AG04449 (cell line): ENCODE data around the gene HOXA6.

ENCODE experiments used
- CTCF ChIA-PET: fragments of 350-600 bp; formaldehyde crosslinking; extraction: SDS; loops from one replicate; lab custom pipeline; 2021; ENCODE audit warnings: antibody characterized with exemption; lab: Yijun Ruan, JAX
- POLR2A ChIA-PET: fragments of 400-600, 350-600 bp; formaldehyde crosslinking; extraction: SDS; loops from one replicate; lab custom pipeline; 2020; ENCODE audit warnings: antibody characterized with exemption, inconsistent platforms; lab: Yijun Ruan, JAX
- DNase-seq: peaks from one replicate; pipeline ENCODE4 v3.0.0-alpha.2; 2010; ENCODE audit warnings: low read depth, low spot score
- H3K4me3 ChIP-seq: 2 replicates; pipeline ENCODE4 v1.5.1; 2011; ENCODE audit warnings: low read depth, mild to moderate bottlenecking, control low read depth, low read length
- TF ChIP-seq, protein P1 (sequence below): IDR thresholded peaks from one replicate; pipeline ENCODE4 v1.5.1; 2011; ENCODE audit warnings: mild to moderate bottlenecking, moderate library complexity, low read length, control low read depth, inconsistent platforms; ENCODE audit not compliant: insufficient read depth; ENCODE audit errors: missing control alignments

HOXA6 gene

GRCh38 chr7:27132214-27132613 is 15.4 kb downstream of the HOXA6 start:
- POLR2A ChIA-PET: no interaction called here

DNA sequence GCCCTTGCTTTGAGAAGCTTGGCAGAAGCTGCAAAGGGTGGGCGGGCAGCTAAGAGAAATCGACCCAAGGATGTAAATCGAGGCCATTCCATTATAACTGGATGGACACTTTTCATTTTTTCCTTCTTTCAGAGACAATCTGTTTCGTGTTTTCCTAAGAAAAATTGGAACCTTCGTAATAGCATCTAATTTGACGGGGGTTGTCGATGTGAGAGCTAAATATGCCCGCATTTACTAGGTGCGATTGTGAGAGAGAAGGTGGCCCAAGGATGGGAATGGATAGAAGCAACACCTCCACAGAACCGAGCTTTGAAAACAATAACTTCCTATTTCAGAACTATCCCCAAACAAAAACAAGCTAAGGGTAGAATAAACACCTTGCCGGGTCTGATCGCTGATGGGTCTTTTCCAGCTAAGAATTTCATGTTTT is 16.2 kb downstream of the HOXA6 start:
- TF ChIP-seq, protein P1, sequence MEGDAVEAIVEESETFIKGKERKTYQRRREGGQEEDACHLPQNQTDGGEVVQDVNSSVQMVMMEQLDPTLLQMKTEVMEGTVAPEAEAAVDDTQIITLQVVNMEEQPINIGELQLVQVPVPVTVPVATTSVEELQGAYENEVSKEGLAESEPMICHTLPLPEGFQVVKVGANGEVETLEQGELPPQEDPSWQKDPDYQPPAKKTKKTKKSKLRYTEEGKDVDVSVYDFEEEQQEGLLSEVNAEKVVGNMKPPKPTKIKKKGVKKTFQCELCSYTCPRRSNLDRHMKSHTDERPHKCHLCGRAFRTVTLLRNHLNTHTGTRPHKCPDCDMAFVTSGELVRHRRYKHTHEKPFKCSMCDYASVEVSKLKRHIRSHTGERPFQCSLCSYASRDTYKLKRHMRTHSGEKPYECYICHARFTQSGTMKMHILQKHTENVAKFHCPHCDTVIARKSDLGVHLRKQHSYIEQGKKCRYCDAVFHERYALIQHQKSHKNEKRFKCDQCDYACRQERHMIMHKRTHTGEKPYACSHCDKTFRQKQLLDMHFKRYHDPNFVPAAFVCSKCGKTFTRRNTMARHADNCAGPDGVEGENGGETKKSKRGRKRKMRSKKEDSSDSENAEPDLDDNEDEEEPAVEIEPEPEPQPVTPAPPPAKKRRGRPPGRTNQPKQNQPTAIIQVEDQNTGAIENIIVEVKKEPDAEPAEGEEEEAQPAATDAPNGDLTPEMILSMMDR: no peak
- POLR2A ChIA-PET: interaction anchor here (1.3 to 1.6 kb wide), 2 partner anchors 20 to 35 kb away, joined by 5 to 6 read pairs; no protein-coding TSS in a partner anchor

More at GRCh38 chr7:27132214-27132613, 15.4 kb downstream of the HOXA6 start:
- no peak overlapping the region for H3K4me3 ChIP-seq
- CTCF ChIA-PET: interaction anchor here (1.1 to 3.4 kb wide), 9 partner anchors 12 to 465 kb away, joined by 3 to 32 read pairs (median 6); partner anchors contain the start of genes HOXA3 and HOXA5
- TF ChIP-seq, protein P1: no peak
- no peak for DNase-seq

DNA sequence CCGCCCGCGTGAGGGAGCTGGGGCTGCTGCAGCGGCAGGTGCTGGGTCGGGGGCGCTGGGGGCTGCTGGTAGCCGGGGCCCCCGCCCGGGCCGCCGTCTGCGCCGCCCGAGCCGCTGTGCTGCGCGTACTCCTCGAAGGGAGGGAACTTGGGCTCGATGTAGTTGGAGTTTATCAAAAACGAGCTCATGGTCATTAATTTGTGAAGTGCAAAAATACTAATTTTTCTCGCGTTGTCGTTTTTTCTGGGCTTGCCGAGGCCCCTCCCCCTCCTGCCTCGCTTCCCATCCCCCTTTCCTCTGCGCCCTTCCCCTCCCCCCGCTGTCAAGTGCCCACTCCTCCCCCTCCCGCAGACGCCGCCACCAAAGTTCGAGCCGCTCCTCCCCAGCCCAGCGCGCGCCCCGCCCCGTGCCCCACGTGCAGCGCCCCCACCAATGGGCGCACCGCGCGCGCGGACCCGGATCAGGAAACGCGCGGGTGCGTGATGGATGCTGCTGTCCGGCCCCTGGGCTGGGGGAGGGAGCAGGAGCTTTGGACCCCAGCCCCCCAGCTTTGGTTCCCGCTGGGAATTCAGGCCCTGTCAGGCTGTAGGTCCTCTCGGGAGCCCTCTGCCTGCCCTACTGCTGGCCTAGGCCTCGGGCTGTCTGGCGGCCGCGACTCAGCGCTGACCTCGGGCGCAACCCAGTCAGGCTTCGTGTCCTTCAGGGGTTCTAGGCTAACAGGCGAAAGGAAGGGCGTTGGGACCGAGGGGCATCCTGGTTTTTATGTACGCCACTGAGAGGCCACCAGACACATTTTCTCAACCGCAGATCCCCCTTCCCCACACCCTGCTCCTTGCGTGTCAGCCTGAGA is 16.8 kb downstream of the HOXA6 start, which contains the start of gene HOXA4:
Gene HOXA4, minus strand, starts transcription at position 218 of the 850 bp plus-strand sequence. Its CDS starts 24 bp downstream, at position 194.
- ChIA-PET POLR2A (interaction anchor here (1.3 to 1.6 kb wide), 2 partner anchors 20 to 34 kb away, joined by 5 to 6 read pairs; no protein-coding TSS in a partner anchor), CTCF (interaction anchor here (0.8 to 3.4 kb wide), 14 partner anchors 9 to 1238 kb away, joined by 3 to 32 read pairs (median 4); partner anchors contain the start of gene HOXA5)
- DNase-seq: no peak
- TF ChIP-seq, protein P1: no peak
- H3K4me3 ChIP-seq: peak within 1 kb of the TSS; percentile 68

More for the DNA sequence above, 16.2 kb downstream of the HOXA6 start:
- CTCF ChIA-PET: interaction anchor here (0.8 to 3.4 kb wide), 13 partner anchors 10 to 1239 kb away, joined by 3 to 32 read pairs (median 5); partner anchors contain the start of genes HOXA3 and HOXA5
- no peak for DNase-seq
- H3K4me3 ChIP-seq: peak overlapping the region; percentile 68

GRCh38 chr7:27129729-27130539 is 17.6 kb downstream of the HOXA6 start:
- TF ChIP-seq, protein P1: no peak
- DNase-seq: no peak
- POLR2A ChIA-PET: interaction anchor here (1.3 to 1.6 kb wide), 2 partner anchors 21 to 33 kb away, joined by 5 to 6 read pairs; no protein-coding TSS in a partner anchor
- CTCF ChIA-PET: interaction anchor here (0.9 to 3.4 kb wide), 8 partner anchors 11 to 463 kb away, joined by 3 to 32 read pairs (median 6); partner anchors contain the start of gene HOXA5
- H3K4me3 ChIP-seq: peak overlapping the region; percentile 68

GRCh38 chr7:27128776-27129728 is 18.5 kb downstream of the HOXA6 start:
- ChIA-PET CTCF (interaction anchor here (1.0 to 3.4 kb wide), 4 partner anchors 16 to 275 kb away, joined by 3 to 32 read pairs (median 3); no protein-coding TSS in a partner anchor), POLR2A (no interaction called here)
- DNase-seq: no peak
- no peak overlapping the region for H3K4me3 ChIP-seq
- TF ChIP-seq, protein P1: no peak
